HepG2 (cell line): Measurements from ENCODE around the gene FRRS1. TPM values are rescaled to one million over a fixed set of nuclear protein-coding genes. Genes with fewer than 3 reads are reported as not detected.

Source experiments
- ATAC-seq: fragments of 200-7000 bp; cut with Tn5 transposase; 3 replicates; pipeline ENCODE4 v1.9.1; 2020; ENCODE audit warnings: mild to moderate bottlenecking, moderate library complexity
- BruUV-seq: library from RNA; stranded (reverse); fragments of 400-500 nt; replicated peaks from 2 replicates; lab custom pipeline; 2021; lab: Mats Ljungman, UMichigan
- CTCF ChIA-PET: fragments of 300-600 bp; formaldehyde crosslinking; extraction: SDS; loops from one replicate; lab custom pipeline; 2021; ENCODE audit warnings: low total read pairs, inconsistent platforms, low intra/inter-chr PET ratio; lab: Yijun Ruan, JAX
- POLR2A ChIA-PET: fragments of 350-600 bp; sonication (Branson Sonifier 250); formaldehyde crosslinking; loops from one replicate; lab custom pipeline; 2020; ENCODE audit warnings: antibody characterized with exemption, inconsistent platforms; lab: Yijun Ruan, JAX
- DNase-seq: peaks from one replicate; pipeline ENCODE4 v3.0.0-alpha.2; 2015; ENCODE audit warnings: low spot score
- FAIRE-seq: peaks from 3 replicates; lab custom pipeline; 2011; peaks lifted over from hg19 to GRCh38; lab: Jason Lieb, UNC
- H2AFZ ChIP-seq: one replicate; pipeline ENCODE4 v1.6.1; 2011; ENCODE audit warnings: low read length, inconsistent platforms
- H3K27ac ChIP-seq: fragments of 300-600 bp; 3 replicates; pipeline ENCODE4 v1.8.0; 2011; ENCODE audit warnings: mixed run types, mild to moderate bottlenecking, mixed read lengths, low read length, inconsistent platforms; ENCODE audit not compliant: insufficient read depth; ENCODE audit errors: extremely low read length
- H3K27me3 ChIP-seq, 2 experiments: fragments of 200-600 bp in 1 of 2; 2 replicates in 1 of 2; 3 replicates in 1 of 2; pipeline versions ENCODE4 v1.6.0 to v1.8.0; 2011; ENCODE audit warnings: low read length in 2 of 2, mild to moderate bottlenecking in 2 of 2, moderate library complexity in 2 of 2, inconsistent platforms in 1 of 2; ENCODE audit not compliant: insufficient read depth in 2 of 2, control insufficient read depth in 1 of 2
- H3K36me3 ChIP-seq, 2 experiments: fragments of 200-600 bp in 1 of 2; replicated peaks in 1 of 2; 2 replicates in 1 of 2; 3 replicates in 1 of 2; pipeline versions ENCODE4 v1.5.1 to v1.8.0; 2011; ENCODE audit warnings: low read length in 2 of 2, inconsistent platforms in 1 of 2; ENCODE audit not compliant: insufficient read depth in 2 of 2, control insufficient read depth in 1 of 2
- H3K4me1 ChIP-seq: 2 replicates; pipeline ENCODE4 v1.5.1; 2012; ENCODE audit warnings: low read length, inconsistent platforms; ENCODE audit not compliant: insufficient read depth
- H3K4me2 ChIP-seq: 2 replicates; pipeline ENCODE4 v1.6.0; 2011; ENCODE audit warnings: low read depth, low read length, inconsistent platforms
- H3K4me3 ChIP-seq, 3 experiments: fragments of 200-600 bp in 1 of 3; sonication (generic), shearing (Covaris generic) in 1 of 3; replicated peaks in 1 of 3; 2 replicates each; pipeline ENCODE4 v1.5.1; 2011 to 2016; ENCODE audit warnings: low read length in 3 of 3, inconsistent platforms in 2 of 3, low read depth in 2 of 3, mild to moderate bottlenecking in 2 of 3, control low read depth in 1 of 3, mixed read lengths in 1 of 3; ENCODE audit not compliant: insufficient read depth in 1 of 3
- H3K79me2 ChIP-seq: one replicate; pipeline ENCODE4 v1.6.1; 2011; ENCODE audit warnings: low read length, inconsistent platforms; ENCODE audit not compliant: insufficient read depth
- H3K9ac ChIP-seq: 2 replicates; pipeline ENCODE4 v1.6.0; 2011; ENCODE audit warnings: mild to moderate bottlenecking, low read depth, low read length, inconsistent platforms; ENCODE audit not compliant: insufficient read depth
- H3K9me3 ChIP-seq: 2 replicates; pipeline ENCODE4 v1.5.1; 2012; ENCODE audit warnings: mild to moderate bottlenecking, low read length
- H4K20me1 ChIP-seq: 2 replicates; pipeline ENCODE4 v1.6.0; 2011; ENCODE audit warnings: inconsistent platforms, mild to moderate bottlenecking, low read length, moderate library complexity; ENCODE audit not compliant: insufficient read depth
- ATF2 ChIP-seq: sonication (generic); formaldehyde crosslinking; IDR thresholded peaks from 2 replicates; pipeline ENCODE4 v1.4.0; 2020; ENCODE audit warnings: missing genetic modification reagents
- CEBPB ChIP-seq: IDR thresholded peaks from 2 replicates; pipeline ENCODE4 v1.6.1; 2011; ENCODE audit warnings: low read depth, low read length, improper control_type of control experiment, borderline replicate concordance
- CEBPG ChIP-seq: IDR thresholded peaks from 2 replicates; pipeline ENCODE4 v1.6.1; 2016
- ELF3 ChIP-seq: IDR thresholded peaks from 2 replicates; pipeline ENCODE4 v1.6.1; 2016; ENCODE audit warnings: missing genetic modification reagents, missing compliant biosample characterization
- EP300 ChIP-seq, 3 experiments: sonication (generic) in 1 of 3; formaldehyde crosslinking in 1 of 3; IDR thresholded peaks; 2 replicates each; pipeline versions ENCODE4 v1.5.1 to v1.6.1; 2011 to 2020; ENCODE audit warnings: low read depth in 2 of 3, low read length in 2 of 3, borderline replicate concordance in 1 of 3, improper control_type of control experiment in 1 of 3, mild to moderate bottlenecking in 1 of 3, missing genetic modification reagents in 1 of 3, moderate library complexity in 1 of 3
- HMGA1 ChIP-seq: sonication (generic); formaldehyde crosslinking; conservative IDR thresholded peaks from 2 replicates; pipeline ENCODE4 v1.4.0; 2020; ENCODE audit warnings: missing genetic modification reagents
- HNF1B ChIP-seq: sonication (generic); formaldehyde crosslinking; IDR thresholded peaks from 2 replicates; pipeline ENCODE4 v1.5.1; 2020; ENCODE audit warnings: mild to moderate bottlenecking, moderate library complexity, missing genetic modification reagents
- HNF4A ChIP-seq: sonication (generic); formaldehyde crosslinking; IDR thresholded peaks from 2 replicates; pipeline ENCODE4 v1.4.0; 2020; ENCODE audit warnings: missing genetic modification reagents
- HNRNPK ChIP-seq: fragments of 200-400 bp; formaldehyde crosslinking; IDR thresholded peaks from 2 replicates; pipeline ENCODE4 v1.6.1; 2018; ENCODE audit warnings: low read length, low read depth, moderate library complexity, mild to moderate bottlenecking; ENCODE audit not compliant: poor library complexity, severe bottlenecking
- IKZF1 ChIP-seq: fragments of 450-650 bp; IDR thresholded peaks from 2 replicates; pipeline ENCODE4 v1.7.1; 2016
- KDM5A ChIP-seq: fragments of 200-600 bp; sonication (generic); IDR thresholded peaks from 2 replicates; pipeline ENCODE4 v1.7.0; 2018; ENCODE audit warnings: antibody characterized with exemption, mild to moderate bottlenecking, low read length, borderline replicate concordance
- KMT2B ChIP-seq: IDR thresholded peaks from 2 replicates; pipeline ENCODE4 v1.6.1; 2016; ENCODE audit warnings: missing genetic modification reagents, missing compliant biosample characterization
- MTF1 ChIP-seq: sonication (generic); formaldehyde crosslinking; IDR thresholded peaks from 2 replicates; pipeline ENCODE4 v1.5.0; 2020; ENCODE audit warnings: missing genetic modification reagents
- NKX3-1 ChIP-seq: sonication (generic); formaldehyde crosslinking; IDR thresholded peaks from 2 replicates; pipeline ENCODE4 v1.5.0; 2020; ENCODE audit warnings: missing genetic modification reagents
- RFX5 ChIP-seq: IDR thresholded peaks from 2 replicates; pipeline ENCODE4 v1.6.1; 2011; ENCODE audit warnings: low read depth, low read length, improper control_type of control experiment
- TCF7 ChIP-seq: sonication (generic); IDR thresholded peaks from 2 replicates; pipeline ENCODE4 v1.6.1; 2016; ENCODE audit warnings: antibody characterized with exemption, low read depth
- ZNF629 ChIP-seq: sonication (generic); formaldehyde crosslinking; conservative IDR thresholded peaks from 2 replicates; pipeline ENCODE4 v1.5.0; 2020; ENCODE audit warnings: missing genetic modification reagents
- ZNF788 ChIP-seq: sonication (generic); formaldehyde crosslinking; IDR thresholded peaks from 2 replicates; pipeline ENCODE4 v1.5.0; 2020; ENCODE audit warnings: mild to moderate bottlenecking, missing genetic modification reagents, borderline replicate concordance
- ZSCAN21 ChIP-seq: sonication (generic); formaldehyde crosslinking; IDR thresholded peaks from 2 replicates; pipeline ENCODE4 v1.8.0; 2022; ENCODE audit warnings: mild to moderate bottlenecking, missing genetic modification reagents, moderate library complexity, borderline replicate concordance
- ZSCAN9 ChIP-seq: IDR thresholded peaks from 2 replicates; pipeline ENCODE4 v1.6.1; 2016; ENCODE audit warnings: borderline replicate concordance
- WGBS: methylation state at CpG from one replicate; pipeline ENCODE4 v1.1.6; 2017; ENCODE audit warnings: low lambda C conversion rate; 5-methylcytosine and 5-hydroxymethylcytosine counted together
- in situ Hi-C: cut with HindIII; loops from 2 replicates; pipeline ENCODE4 v1.10.0; 2017; ENCODE audit warnings: low pct_unique_long_range_greater_than_20kb; ENCODE audit not compliant: extremely low pct_ligation_motif_present
- intact Hi-C: fragments of 100-400 bp; cut with micrococcal nuclease; formaldehyde crosslinking; loops from one replicate; pipeline ENCODE4 v1.10.0; 2022; ENCODE audit not compliant: unreplicated experiment
- polyA plus RNA-seq, 8 experiments: library from polyadenylated mRNA; depleted of rRNA in 3 of 8; stranded (reverse) in 7 of 8; unstranded in 1 of 8; fragments of >200 nt; fragmentation: Illumina TruSeq in 4 of 8; extraction: Trizol in 4 of 8; gene quantifications; 2 replicates each; pipeline versions ENCODE4 v1.2.1 to v1.2.3, GENCODE V29; 2011 to 2016; ENCODE audit warnings: low read depth in 4 of 8, missing spikeins in 1 of 8, mixed read lengths in 1 of 8; ENCODE audit not compliant: insufficient read depth in 1 of 8
- total RNA-seq, 5 experiments: library from RNA; depleted of rRNA; stranded (reverse); fragments of >200 nt; fragmentation: Illumina TruSeq; extraction: Trizol; gene quantifications; 2 replicates each; pipeline ENCODE4 v1.2.3, GENCODE V29; 2016; ENCODE audit warnings: low read depth in 1 of 5
- TF ChIP-seq, protein P1 (sequence below): sonication (generic); IDR thresholded peaks from 2 replicates; pipeline ENCODE4 v1.6.1; 2016; ENCODE audit warnings: low read depth, borderline replicate concordance

FRRS1 gene
- total and polyA plus RNA-seq, 2 of the 13 experiments (the other 11 are each of a cell fraction or from before 2014, with no cell fraction given): 22.6 to 23.4 TPM

DNA sequence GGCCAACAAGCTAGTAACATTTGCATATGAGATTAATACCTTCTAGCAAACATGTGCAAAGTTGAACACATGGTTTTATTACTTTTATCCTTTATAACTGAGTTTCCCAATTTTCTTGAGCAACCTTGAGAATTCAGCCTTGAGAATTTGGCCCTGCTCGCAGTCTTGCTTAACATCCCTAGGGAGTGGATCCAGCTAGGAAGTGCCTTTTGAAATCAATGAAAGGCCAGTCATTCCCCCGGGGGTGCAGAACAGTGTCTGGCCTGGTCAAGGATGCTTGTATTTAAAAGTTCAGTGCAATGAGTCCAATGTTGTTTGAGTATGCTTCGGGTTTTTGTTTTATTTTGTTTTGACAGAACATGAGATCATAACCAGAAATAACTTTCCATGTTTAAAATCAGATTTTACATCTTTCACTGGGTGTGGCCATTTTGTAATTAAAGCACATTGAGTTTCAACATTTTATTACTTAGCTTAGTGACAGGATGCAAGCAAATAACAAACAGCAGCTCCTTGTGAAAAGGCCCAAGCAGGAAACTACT, 103.8 kb downstream of the FRRS1 start:
- no peak for FAIRE-seq
- no peak overlapping the region for H3K27ac ChIP-seq
- in situ Hi-C loops: no loop called here

GRCh38 chr1:99661780-99662179, 104.7 kb downstream of the FRRS1 start:
- intact Hi-C loops (no loop called here), in situ Hi-C loops (no loop called here)
- no peaks in the 10 kb centered on the region for H3K79me2 ChIP-seq
- no peak overlapping the region for H3K4me2 ChIP-seq
- ChIA-PET POLR2A (no interaction called here), CTCF (no interaction called here)
- no peaks in the 10 kb centered on the region for H3K9me3 ChIP-seq
- H3K9ac ChIP-seq: no peak overlapping the region
- peak overlapping the region; percentile 31 for H3K27ac ChIP-seq
- H3K27me3 ChIP-seq: no peaks in the 10 kb centered on the region
- FAIRE-seq (no peak), ATAC-seq (no peak), DNase-seq (no peak)
- H3K4me1 ChIP-seq: peaks cover 15% of the 10 kb centered on the region
- WGBS: 50% methylated on average over 3 of the region's 3 CpGs
- peaks cover 3 to 18% of the 10 kb centered on the region in 2 experiments; a peak in 4 of 5 replicates for H3K36me3 ChIP-seq
- no TSS peak for BruUV-seq
- H2AFZ ChIP-seq: no peak overlapping the region
- H3K4me3 ChIP-seq: no peak overlapping the region
- H4K20me1 ChIP-seq: no peaks in the 10 kb centered on the region
- TF ChIP-seq HNF4A (peak; percentile 63), ATF2 (CRISPR knock-in tag) (0 out of 2 replicates have a peak, but pooled peaks have one; percentile 51), EP300 (IDR thresholded peaks at IDR 0.05; ENCODE audit: low read depth in 2 of 2, low read length in 2 of 2) (0 out of 4 replicates have a peak, but pooled peaks of 1 of the 2 experiments have one; percentile 19), EP300 (CRISPR knock-in tag; IDR thresholded peaks at IDR 0.05; ENCODE audit: borderline replicate concordance) (no peak), ELF3 (CRISPR knock-in tag) (no peak), HNF1B (CRISPR knock-in tag) (no peak), CEBPG (CRISPR knock-in tag) (peak; percentile 66), RFX5 (no peak), ZSCAN21 (CRISPR knock-in tag) (no peak), CEBPB (peak; percentile 83)

More for the DNA sequence above, 103.8 kb downstream of the FRRS1 start:
- DNase-seq: no peak
- intact Hi-C loops: no loop called here
- no peak for TF ChIP-seq HMGA1 (CRISPR knock-in tag)
- TF ChIP-seq TCF7: no peak
- TF ChIP-seq ZSCAN9 (CRISPR knock-in tag): no peak
- no peak for TF ChIP-seq IKZF1
- TF ChIP-seq MTF1 (CRISPR knock-in tag): no peak
- TF ChIP-seq KDM5A: no peak
- no peak for TF ChIP-seq NKX3-1 (CRISPR knock-in tag)
- TF ChIP-seq ZNF788: no peak
- no peak for TF ChIP-seq ZNF629 (CRISPR knock-in tag)
- TF ChIP-seq, protein P1, sequence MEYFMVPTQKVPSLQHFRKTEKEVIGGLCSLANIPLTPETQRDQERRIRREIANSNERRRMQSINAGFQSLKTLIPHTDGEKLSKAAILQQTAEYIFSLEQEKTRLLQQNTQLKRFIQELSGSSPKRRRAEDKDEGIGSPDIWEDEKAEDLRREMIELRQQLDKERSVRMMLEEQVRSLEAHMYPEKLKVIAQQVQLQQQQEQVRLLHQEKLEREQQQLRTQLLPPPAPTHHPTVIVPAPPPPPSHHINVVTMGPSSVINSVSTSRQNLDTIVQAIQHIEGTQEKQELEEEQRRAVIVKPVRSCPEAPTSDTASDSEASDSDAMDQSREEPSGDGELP: no peak
- TF ChIP-seq KMT2B (CRISPR knock-in tag): no peak
- no peak for TF ChIP-seq HNRNPK
- WGBS: 62% methylated on average over 3 of the region's 3 CpGs
- H2AFZ ChIP-seq: no peak overlapping the region
- no peak overlapping the region for H3K4me3 ChIP-seq
- CTCF ChIA-PET: no interaction called here
- H3K4me2 ChIP-seq: no peak overlapping the region
- H3K9ac ChIP-seq: no peak overlapping the region
- no peaks in the 10 kb centered on the region for H4K20me1 ChIP-seq
- H3K79me2 ChIP-seq: no peaks in the 10 kb centered on the region
- no peaks in the 10 kb centered on the region for H3K9me3 ChIP-seq
- H3K36me3 ChIP-seq: peaks cover 4 to 26% of the 10 kb centered on the region in 2 experiments; a peak in 4 of 5 replicates
- H3K4me1 ChIP-seq: peaks cover 15% of the 10 kb centered on the region
- no TSS peak for BruUV-seq
- H3K27me3 ChIP-seq: no peaks in the 10 kb centered on the region
- ATAC-seq: peak; percentile 54
- POLR2A ChIA-PET: no interaction called here
